ENCODE results near the gene C5AR1.
"Not testable (repeated sequence)": the region's sequence is repeated elsewhere in the genome, so short reads cannot be mapped to it uniquely, and the experiment has no call there.

The C5AR1 gene

DNA sequence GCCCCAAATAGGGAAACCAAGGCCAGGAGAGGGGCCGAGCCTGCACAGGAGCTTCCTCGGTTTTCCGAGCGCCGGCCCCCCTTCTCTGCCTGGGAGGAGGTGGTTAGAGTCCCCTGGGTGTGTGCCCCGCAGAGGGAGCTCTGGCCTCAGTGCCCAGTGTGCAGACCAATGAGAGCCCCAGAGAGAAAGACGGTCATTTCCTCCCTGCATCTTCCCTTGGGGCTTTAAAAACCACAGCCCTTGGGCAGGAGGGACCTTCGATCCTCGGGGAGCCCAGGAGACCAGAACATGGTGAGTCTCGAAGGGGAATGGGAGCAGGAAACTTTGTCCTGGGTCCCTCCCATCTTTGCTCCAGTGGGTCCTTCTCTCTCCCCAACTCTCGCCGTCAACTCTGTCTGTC lies at the start of gene C5AR1:
C5AR1 (plus strand) TSS at position 254 of the 400 bp plus-strand sequence; CDS start at position 289, 35 bp downstream.
- no peak for DNase-seq

DNA sequence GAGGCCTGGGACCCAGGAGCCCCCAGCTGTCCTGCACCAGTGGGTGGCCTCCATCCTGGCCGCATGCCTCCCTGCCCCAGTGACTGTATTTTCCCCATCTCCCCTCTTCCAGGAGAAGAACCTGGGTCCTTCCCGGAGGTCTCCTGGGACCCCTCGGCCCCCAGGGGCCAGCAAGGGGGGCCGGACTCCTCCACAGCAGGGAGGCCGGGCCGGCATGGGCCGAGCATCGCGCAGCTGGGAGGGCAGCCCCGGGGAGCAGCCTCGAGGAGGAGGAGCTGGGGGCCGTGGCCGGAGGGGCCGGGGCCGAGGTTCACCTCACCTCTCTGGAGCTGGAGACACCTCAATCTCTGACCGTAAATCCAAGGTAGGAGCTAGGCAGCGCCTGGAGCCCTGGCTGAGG lies 49.2 kb upstream of the C5AR1 start:
- DNase-seq, result no peak

DNA sequence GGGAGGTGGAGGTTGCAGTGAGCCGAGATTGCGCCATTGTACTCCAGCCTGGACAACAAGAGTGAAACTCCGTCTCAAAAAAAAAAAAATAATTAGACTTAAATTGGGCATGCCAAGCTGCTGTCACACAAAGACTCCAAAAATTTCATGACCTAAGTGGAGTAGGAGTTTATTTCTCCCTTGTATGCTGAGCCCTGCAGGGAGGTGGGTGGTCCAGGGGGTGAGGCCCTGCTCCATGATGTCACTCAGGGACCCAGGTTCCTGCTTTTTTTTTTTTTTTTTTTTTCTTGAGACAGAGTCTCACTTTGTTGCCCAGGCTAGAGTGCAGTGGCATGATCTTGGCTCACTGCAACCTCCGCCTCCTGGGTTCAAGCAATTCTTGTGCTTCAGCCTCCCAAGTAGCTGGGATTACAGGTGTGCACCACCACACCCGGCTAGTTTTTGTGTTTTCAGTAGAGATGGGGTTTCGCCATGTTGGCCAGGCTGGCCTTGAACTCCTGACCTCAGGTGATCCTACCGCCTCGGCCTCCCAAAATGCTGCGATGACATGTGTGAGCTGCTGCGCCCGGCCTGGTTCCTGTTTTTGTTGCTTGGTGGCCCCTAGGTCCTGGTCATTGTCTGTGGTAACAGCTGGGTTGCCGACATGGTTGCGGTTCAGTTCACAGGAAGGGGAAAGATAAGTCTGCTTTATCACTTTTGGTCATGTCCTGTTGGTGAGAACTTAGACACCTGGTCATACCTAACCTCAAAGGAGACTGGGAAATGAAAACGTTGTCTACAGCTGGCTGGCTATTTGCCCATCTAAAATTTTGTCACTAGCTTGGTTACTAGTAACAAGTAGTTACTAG lies 47.5 kb upstream of the C5AR1 start:
- not testable (repeated sequence) for DNase-seq

DNA sequence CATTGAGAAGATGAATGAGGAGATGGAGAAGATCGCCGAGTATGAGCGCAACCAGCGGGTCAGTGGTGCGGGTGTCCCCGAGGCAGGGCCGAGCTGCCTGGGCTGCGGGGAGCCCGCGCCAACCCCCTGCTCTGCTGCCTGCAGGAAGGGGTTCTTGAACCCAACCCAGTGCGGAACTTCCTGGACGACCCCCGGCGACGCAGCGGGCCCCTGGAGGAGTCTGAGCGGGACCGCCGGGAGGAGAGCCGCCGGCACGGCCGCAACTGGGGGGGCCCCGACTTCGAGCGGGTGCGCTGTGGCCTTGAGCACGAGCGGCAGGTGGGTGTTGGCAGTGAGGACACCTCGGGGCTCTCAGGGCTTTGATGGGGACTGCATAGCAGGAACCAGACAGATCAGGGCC lies 45.0 kb upstream of the C5AR1 start:
- no peak for DNase-seq

DNA sequence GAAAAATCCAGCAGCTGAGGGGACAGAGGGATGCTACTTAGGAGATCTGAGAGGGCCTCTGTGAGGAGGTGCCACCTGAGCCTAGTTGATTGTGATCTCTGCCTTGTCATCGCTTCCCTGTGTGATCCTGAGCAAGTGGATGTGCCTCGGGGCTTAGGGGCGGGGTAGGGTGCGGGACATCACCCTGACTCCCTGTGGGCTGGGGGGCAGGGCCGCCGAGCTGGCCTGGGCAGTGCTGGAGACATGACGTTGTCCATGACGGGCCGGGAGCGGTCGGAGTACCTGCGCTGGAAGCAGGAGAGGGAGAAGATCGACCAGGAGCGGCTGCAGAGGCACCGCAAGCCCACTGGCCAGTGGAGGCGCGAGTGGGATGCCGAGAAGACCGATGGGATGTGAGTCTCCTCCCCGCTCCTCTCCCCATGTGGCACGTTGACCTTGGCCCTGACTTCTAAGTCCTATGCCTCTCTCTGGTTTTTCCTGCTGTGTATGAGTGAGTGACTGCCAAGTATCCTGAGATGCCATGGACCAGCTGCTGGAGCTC lies 43.2 kb upstream of the C5AR1 start:
- no peak for DNase-seq

DNA sequence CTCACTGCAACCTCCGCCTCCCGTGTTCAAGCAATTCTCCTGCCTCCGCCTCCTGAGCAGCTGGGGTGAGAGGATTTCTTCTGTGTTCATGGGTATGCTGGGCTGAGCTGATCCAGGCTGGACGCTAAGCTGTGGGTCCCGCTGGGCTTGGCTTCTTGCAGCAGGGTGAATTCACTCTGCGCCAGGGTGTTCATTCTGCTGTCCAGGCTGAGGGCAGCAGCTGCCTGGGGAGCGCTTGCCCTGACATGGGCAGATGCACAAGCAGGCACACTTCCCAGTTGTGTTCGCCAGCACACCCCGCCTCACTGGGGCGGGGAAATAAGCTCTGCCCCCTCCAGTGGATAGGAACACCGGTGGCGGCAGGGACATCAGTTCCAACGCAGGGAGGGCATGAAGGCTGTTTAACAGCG lies 42.3 kb upstream of the C5AR1 start:
- DNase-seq, result no peak

DNA sequence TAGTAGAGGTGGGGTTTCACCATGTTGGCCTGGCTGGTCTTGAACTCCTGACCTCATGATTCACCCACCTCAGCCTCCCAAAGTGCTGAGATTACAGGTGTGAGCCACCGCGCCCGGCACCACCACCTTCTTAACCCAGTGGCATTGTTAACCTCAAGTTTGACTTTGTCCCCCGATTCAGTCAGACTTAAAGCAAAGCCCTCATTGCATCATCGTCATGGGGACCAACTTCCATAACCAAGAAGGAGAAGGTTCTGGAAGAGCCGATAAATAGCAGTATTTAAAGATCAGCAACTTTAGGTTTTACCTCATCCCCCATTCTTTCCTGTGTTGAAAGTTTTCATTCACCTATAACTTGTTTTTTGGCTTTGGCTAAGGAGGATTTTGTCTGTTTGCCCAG lies 41.6 kb upstream of the C5AR1 start:
- DNase-seq, result no peak

DNA sequence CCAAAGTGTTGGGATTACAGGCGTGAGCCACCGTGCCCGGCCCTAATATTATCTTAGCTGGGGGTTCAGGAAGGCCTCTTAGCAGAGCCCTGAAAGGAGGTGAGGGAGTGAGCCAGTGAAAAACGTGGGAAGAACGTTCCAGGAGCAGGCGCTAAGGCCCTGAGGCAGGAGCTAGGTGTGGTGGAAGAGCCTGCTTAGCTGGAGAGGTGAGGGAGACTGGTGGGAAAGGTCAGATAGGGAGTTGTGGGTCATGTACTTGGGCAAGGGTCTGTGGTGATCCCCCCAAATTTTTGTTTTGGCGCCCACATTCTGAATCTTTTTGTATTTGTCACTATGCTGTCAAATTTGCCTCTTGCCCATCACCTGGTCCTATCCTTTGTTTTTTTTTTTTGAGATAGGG lies 40.1 kb upstream of the C5AR1 start:
- no peak for DNase-seq

DNA sequence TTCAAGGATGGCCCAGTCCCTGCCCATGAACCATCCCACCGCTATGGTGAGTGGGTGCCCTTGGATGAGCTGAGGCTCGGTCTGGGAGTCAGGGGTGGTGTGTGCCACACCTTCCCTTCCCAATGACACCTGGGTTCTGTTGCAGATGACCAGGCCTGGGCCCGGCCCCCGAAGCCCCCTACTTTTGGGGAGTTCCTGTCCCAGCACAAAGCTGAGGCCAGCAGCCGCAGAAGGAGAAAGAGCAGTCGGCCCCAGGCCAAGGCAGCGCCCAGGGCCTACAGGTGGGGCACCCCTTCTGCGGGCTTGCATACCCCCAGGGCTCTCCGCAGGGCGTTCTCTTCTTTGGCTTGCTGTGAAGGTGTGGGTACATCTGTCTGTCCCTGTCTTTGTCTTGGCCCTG lies 39.3 kb upstream of the C5AR1 start:
- no peak for DNase-seq

DNA sequence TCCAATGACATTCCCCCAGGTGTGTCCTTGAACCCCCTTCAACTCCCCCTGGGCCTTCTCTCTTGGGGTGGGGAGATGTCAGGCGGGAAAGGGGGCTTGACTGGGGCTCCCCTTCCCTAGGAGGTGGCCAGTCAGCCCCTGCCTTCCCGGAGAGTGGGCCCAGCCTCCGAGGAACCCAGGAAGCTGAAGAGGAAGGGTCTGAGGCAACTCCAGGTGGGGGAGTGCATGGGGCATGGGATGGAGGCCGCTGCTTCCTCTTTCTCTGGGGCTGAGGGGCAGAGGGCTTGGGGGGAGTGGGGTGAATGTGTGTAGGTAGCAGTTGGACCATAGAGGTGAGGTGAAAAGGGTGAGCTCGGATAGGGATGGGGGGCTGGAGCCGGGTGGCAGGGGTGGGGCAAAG lies 37.7 kb upstream of the C5AR1 start:
- no peak for DNase-seq

DNA sequence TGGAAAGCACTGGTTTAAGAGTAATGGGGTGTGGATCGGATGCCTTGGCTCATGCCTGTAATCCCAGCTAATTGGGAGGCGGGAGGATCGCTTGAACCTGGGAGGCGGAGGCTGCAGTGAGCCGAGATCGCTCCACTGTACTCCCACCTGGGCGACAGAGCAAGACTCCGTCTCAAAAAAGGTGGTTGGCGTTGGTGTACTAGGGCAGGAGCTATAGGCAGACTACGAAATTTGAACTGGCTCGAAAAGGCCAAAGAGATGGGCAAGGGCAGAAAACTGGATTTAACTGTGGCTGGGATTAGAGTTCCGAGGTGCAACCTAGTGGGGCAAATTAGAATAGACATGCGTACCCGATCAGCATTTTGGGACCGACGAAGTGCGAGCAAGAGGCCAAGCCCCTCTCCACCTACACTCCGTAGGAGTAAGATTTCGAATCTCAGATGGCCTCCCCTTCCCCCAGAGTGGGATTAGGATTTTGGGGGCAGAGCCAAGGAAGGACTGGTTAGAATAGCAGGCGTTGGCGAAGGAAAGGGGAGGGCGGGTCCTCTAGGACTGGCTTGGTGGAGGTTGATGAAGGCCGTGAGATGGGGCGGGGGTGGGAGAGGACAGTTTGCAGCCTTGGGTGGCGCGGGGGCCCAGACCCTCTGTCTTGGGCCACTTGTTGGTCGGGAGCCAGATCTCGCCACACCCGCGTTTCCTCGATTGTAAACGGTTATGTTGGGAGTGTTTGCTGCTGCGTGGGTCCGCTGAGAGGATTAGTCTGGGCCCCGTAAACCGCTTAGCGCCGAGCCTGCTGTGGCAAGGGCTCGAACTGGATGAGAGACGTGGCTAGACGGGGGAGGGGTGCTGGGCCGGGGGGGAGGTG lies 37.0 kb upstream of the C5AR1 start:
- DNase-seq, result no peak

DNA sequence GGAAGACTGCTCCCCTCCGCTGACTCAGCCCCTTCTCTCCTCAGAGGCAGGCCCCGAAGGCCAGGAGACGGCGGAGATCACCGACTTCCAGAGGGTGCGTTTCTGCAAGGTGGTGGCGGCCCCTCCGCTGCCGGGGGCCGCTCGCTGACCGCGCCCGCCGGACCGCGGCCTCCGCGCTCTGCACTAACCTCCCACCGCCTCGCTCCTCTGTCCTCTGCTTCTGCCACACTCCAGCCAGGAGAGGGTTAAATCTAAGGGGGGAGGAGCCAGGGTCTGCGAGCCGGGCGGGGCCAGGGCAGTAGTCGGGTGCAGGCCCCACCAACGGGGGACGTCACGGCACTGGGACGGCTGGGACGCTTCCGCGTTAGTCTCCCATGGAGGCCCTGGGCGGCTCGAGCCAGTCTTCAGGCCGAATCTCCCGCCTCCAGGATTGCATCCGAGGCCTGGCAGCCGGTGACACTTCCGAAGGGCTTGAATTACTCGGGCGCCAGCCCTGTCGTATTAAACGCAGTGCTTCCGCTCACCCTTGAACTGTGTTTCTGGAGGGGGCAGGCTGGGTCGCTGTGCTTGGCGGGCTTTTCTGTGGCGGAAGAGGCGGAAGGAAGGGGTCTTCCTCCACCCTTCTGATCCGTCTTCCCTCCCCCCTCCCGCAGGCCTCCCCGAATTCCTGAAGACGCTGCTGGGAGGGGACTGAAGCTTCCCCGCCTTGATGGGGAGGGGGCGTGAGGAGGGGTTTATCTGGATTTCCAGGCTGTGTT lies 36.2 kb upstream of the C5AR1 start:
- peak; percentile 91 for DNase-seq

DNA sequence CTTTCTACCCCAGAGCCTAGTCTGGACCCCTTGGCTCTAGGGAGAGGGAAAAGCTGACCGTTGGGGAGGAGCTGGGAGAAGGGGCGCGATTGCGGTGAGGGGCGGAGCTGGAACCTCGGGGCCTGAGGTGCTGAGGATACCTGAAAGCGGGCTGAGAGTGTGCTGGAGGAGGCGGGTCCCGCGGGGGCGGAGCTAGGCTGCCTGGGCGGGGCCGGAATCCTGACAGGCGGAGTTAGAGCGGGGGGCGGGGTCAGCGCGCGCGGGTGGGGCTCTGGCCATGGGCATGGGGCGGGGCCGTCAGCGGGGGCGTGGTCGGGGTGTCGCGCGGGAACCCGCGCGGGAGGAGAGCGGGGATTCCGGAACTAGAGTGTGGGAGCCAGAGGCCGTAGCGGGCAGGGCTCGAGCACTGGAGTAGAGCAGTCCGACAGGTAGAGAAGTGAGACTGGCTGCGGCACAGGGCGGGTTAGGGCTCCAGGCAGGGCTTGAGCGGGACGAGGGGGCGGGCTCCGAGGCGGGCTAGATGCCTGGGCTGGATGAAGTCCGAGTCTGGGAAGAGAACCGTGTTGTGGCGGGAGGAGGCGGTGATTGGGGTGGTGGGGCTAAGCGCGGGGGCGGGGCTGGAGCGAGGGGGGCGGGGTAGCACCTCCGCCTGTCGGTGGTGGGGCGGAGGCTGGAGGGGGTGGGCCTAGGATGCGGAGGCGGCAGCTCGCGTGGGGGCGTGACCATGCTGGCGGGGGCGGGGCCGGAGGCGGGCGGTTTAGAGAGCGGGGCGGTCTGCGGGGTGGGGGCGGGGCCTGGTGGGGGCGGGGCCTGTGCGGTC lies 35.4 kb upstream of the C5AR1 start, which contains the start of gene INAFM1:
INAFM1 (plus strand) TSS at position 815 of the 820 bp plus-strand sequence. CDS start 35 bp downstream, outside the sequence.
- peak; percentile 96 for DNase-seq

DNA sequence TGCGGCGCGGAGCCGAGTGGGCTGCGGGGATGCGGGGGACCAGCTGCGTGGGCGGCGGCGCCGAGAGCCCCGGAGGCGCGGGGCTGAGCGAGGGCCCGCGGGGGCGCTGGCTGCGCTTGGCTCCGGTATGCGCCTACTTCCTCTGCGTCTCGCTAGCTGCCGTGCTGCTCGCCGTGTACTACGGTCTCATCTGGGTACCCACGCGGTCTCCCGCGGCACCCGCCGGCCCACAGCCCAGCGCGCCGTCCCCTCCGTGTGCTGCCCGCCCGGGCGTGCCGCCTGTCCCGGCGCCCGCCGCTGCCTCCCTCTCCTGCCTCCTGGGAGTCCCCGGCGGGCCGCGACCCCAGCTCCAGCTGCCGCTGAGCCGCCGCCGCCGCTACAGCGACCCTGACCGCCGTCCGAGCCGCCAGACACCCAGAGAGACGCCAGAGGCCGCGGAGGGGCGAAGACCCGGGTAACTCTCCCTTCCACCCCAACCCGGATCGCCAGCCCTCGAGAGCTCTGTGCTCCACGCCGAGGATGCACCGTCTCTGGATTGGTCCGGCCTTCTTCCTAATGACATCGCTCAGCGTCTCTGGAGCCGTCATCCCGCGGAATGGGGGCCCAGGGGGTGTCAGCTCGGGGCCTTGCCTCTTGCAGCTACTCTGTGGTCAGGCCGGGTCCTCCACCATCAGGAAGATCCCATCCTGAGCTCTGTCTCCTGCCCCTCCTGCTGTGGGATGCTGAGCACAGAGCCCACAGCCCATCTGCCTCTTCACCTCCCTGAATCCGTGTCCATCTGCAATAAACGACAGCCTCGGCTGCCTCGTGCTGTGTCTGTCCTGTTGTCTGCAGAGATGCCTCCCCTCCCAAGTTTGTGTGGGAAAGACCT lies 34.5 kb upstream of the C5AR1 start:
- DNase-seq, result peak; percentile 62

DNA sequence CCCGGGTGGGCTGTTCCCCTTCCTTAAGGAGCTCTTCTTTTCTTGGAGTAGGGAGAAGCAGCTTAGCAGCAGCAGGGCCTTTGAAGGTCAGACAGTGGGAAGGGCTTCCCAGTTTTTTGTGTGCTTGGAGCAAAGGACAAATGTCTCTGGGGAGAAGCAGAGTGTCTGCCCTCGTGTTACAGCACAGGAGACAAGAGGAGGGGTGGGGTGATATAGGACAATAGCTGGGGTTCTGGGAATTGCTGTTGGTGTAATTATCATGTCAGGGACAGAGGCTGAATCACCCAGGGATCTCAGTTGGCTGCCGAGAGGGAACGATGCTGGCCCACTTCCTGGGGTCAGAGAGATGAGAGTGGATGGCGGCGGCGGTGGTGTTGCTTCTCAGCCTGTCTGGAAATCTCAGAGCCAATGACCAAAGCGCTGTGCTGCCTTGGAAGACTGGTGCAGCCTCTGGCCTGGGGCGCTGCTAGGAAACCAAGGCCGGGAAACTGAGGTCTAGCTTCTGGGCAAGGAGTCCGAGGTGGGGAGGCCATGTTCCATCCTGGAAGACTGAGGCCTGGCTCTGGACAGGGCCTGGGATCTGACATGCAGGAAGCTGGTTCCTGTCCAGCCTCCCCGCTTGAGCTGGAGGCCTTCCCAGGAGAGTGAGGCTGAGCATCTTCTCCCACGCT lies 33.7 kb upstream of the C5AR1 start:
- peak; percentile 75 for DNase-seq

DNA sequence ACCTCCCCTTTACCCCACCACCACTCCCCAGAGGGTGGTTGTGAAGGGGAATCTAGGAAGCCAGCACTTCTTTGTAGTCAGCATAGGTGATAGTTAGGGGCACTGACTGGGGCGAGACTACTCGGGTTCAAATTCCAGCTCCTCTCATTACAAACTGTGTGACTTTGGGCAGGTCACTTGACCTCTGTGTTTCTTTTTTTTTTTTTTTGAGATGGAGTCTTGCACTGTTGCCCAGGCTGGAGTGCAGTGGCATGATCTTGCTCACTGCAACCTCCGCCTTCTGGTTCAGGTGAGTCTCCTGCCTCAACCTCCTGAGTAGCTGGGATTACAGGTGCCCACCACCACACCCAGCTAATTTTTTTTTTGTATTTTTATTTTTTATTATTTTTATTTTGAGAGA lies 33.1 kb upstream of the C5AR1 start:
- DNase-seq, result not testable (repeated sequence)

DNA sequence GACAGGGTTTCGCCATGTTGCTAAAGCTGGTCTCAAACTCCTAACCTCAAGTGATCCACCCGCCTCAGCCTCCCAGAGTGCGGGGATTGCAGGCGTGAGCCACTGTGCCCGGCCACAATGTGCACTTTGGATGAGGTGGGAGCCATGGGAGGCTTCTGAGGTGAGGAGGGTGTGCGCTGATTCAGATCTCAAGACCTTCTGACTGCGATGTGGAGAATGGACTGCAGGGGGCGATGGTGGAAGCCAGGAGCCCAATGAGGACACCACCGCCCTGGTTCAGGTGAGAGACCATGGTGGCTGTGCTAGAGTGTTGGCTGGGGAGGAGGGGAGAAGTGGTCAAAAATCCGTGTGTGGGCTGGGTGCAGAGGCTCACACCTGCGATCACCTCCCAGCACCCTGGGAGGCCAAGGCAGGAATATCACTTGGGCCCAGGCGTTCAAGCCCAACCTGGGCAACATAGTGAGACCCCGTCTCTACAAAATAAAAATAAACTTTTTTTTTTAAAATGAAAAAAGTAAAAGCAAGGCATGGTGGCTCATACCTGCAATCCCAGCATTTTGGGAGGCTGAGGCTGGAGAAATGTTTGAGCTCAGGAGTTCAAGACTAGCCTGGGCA lies 29.4 kb upstream of the C5AR1 start:
- peak; percentile 62 for DNase-seq

DNA sequence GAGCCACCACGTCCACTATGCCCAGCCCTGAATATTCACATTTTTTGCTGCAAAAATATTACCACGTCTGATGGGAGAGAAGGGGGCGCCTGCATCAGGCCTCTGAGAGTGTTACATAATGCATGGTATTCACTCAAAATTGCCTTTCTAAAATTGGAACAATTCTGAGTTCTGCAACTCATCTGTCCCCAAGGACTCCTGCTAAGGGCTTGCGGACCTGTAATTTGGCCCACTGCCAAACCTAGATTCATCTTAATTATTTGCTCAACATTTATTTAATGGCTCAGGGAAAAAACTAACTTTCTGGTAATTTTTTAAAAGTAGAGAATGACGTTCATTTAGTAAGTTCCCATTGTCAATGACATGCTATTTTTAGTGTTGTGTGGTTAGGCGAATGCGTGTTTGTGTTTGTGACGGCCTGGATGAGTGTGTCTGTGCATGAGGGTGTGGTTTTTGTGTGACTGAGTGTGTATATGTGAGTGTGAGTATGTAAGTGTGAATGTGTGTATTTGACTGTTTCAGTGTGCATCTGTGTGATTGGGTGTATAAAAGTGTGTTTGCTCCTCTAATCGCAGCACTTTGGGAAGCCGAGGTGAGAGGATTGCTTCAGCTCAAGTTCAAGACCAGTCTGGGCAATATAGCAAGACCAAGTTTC lies 26.1 kb upstream of the C5AR1 start:
- DNase-seq, result peak; percentile 43

DNA sequence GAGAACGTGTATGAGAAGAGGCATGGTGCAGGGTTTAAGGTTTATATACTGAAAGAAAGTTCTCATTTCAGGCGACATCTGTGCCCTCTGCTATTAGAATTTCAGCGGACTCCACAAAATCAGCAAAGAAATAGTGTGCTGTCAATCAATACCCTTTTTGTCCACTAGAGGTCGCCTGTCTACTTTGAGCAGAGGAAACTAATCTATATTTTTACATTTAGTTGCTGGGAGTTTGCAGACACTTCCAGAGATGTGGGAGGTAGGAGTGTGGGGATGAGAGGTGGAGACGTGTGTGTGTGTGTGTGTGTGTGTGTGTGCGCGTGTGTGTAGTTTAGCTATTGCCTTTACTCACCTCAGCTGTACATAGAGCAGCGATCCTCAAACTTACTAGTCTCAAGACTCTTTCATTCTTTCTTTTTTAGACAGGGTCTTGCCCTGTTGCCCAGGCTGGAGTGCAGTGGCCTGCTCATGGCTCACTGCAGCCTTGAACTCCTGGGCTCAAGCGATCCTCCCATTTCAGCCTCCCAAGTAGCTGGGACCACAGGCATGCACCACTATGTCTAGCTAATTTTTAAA lies 25.2 kb upstream of the C5AR1 start:
- peak; percentile 70 for DNase-seq
